Umbilical cord (tissue), 2 donors: ENCODE results near the gene CPHXL. TPM values are rescaled to one million over a fixed set of nuclear protein-coding genes. Genes with fewer than 3 reads are reported as not detected.

Source experiments
- DNase-seq: peaks from one replicate; pipeline ENCODE4 v3.0.0-alpha.2; 2015; ENCODE audit warnings: low spot score
- total RNA-seq: library from RNA; depleted of rRNA; stranded (reverse); fragments of >200 nt; gene quantifications from one replicate; pipeline ENCODE4 v1.2.3, GENCODE V29; 2014; ENCODE audit warnings: low replicate concordance; ENCODE audit not compliant: insufficient read depth

Gene CPHXL
- 2.9 TPM for total RNA-seq

- no peak for DNase-seq
Measured at GRCh38 chr16:75726390-75726789, at the start of gene CPHXL. TSS of gene CPHXL (minus strand) at chr16:75726490. CDS start at chr16:75726442, 48 bp downstream.

DNA sequence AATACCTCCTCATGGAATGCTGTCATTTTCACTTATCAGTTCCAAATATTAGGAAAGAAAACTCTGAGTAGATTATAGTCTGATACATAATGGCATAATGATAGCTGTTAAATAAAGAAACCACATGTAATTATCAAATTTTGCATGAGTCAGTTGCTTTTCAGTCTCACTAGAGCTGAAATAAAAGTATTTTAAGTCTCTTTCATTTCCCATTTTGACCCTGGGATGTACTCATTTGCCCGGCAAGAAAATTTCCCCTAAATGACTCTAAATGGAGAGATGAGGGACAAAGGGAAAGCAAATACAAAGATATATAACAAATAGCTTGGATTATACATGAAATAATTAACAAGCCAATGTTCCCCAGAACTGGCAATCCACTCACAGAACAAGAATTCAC is 47.9 kb upstream of the CPHXL start:
- no peak for DNase-seq

GRCh38 chr16:75770051-75770450 is 43.8 kb upstream of the CPHXL start:
- no peak for DNase-seq

- peak; percentile 67 for DNase-seq
Measured at GRCh38 chr16:75764154-75764768, 38.0 kb upstream of the CPHXL start.

- DNase-seq: no peak
Measured at GRCh38 chr16:75763204-75763603, 36.9 kb upstream of the CPHXL start.

GRCh38 chr16:75762746-75763145 is 36.5 kb upstream of the CPHXL start:
- no peak for DNase-seq

- no peak for DNase-seq
Measured at GRCh38 chr16:75761108-75761507, 34.8 kb upstream of the CPHXL start.

GRCh38 chr16:75760018-75760519 is 33.8 kb upstream of the CPHXL start:
- DNase-seq: no peak

DNA sequence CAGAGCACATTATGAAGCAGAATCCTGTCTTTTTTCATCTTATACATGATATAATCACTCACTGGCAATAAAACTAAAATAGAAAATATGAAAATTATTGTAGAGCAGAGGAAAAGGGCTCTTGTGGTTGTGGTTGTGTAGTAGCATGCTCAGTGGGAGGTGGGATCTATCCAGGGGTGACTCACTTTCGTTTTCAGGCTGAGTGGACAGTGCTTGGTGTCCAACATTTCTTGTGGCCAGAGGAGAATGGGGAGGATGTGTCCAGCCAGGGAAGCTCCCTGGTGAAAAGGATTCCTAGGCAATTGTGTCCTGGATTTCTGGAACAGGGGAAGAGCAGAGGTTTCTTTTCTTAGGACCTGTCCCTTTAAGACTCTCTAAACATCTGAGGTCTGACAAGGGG is 31.9 kb upstream of the CPHXL start:
- no peak for DNase-seq

- no peak for DNase-seq
Measured at GRCh38 chr16:75754141-75754540, 27.9 kb upstream of the CPHXL start.

GRCh38 chr16:75750528-75750927 is 24.2 kb upstream of the CPHXL start:
- no peak for DNase-seq

DNA sequence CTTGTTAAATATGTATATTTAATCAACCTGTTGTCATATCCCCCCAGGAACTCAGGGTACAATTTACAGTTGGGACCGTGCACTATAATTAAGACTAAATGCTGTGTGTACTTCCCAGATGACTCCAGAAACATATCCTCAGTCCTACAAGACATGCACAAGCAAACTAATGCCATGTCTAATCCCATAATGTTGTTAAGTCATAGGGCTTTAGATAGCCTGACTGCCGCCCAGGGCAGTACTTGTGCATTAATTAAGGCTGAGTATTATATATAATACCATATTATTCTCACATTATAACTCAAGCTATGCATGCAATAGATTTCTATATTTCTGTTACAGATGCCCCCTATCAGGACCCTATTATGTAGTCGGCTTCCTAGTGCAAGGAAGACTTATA is 20.1 kb upstream of the CPHXL start:
- DNase-seq: no peak

- DNase-seq: no peak
Measured at GRCh38 chr16:75745823-75746222, 19.5 kb upstream of the CPHXL start.

- DNase-seq: no peak
Measured at GRCh38 chr16:75745242-75745641, 19.0 kb upstream of the CPHXL start.

- no peak for DNase-seq
Measured at GRCh38 chr16:75742424-75743047, 16.2 kb upstream of the CPHXL start.

- DNase-seq: peak; percentile 93
Measured at GRCh38 chr16:75733305-75734211, 7.3 kb upstream of the CPHXL start.

- DNase-seq: no peak
Measured at GRCh38 chr16:75732871-75733270, 6.6 kb upstream of the CPHXL start.

- no peak for DNase-seq
Measured at GRCh38 chr16:75727221-75727620, 931 bp upstream of the CPHXL start.

GRCh38 chr16:75718452-75718851 is 7.8 kb downstream of the CPHXL start:
- no peak for DNase-seq

- no peak for DNase-seq
Measured at GRCh38 chr16:75714661-75715060, 11.6 kb downstream of the CPHXL start.

- DNase-seq: no peak
Measured at GRCh38 chr16:75710344-75710743, 15.9 kb downstream of the CPHXL start.

DNA sequence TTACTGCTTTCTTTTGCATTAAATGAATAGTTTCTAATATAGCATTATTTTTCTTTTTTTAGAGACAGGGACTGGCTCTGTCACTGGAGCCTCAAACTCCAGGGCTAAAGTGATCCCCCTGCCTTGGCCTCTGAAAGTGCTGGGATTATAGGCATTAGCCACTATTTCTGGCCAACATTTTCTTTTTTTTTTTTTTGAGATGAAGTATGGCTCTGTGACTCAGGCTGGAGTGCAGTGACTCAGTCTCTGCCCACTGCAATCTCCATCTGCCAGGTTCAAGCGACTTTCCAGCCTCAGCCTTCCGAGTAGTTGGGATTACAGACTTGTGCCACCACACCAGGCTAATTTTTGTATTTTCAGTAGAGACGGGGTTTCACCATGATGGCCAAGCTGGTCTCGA is 23.0 kb downstream of the CPHXL start:
- peak; percentile 57 for DNase-seq
